ENCODE results near the gene MIAT. TPM values are rescaled to one million over a fixed set of nuclear protein-coding genes. Genes with fewer than 3 reads are reported as not detected.

Gene MIAT
- total and polyA plus RNA-seq, 2 donors (not counting 3 experiments of a cell fraction or from before 2014, with no cell fraction given): 0.03 to 0.80 TPM

GRCh38 chr22:26725012-26725676, 67.8 kb downstream of the MIAT start:
- Histone ChIP-seq H3K4me2 (ENCODE audit: insufficient read depth, low read length) (no peak overlapping the region), H3K4me1 (ENCODE audit: control insufficient read depth, extremely low read depth, insufficient read depth, low read length) (no peaks in the 10 kb centered on the region), H3K27me3 (ENCODE audit: control insufficient read depth in 2 of 2, insufficient read depth in 2 of 2, low read length in 2 of 2) (no peaks in the 10 kb centered on the region), H3K79me2 (ENCODE audit: control insufficient read depth, insufficient read depth, low read length) (no peaks in the 10 kb centered on the region), H3K27ac (ENCODE audit: insufficient read depth, low read depth, low read length) (no peak overlapping the region), H3K4me3 (replicated peaks in 1 of 3; ENCODE audit: insufficient read depth in 1 of 3, low read depth in 1 of 3, low read length in 3 of 3) (no peak overlapping the region), H3K9ac (replicated peaks; ENCODE audit: extremely low read depth, insufficient read depth, low read length) (no peak overlapping the region), H3K9me3 (replicated peaks; ENCODE audit: control insufficient read depth, insufficient read depth, low read length) (no peaks in the 10 kb centered on the region), H4K20me1 (replicated peaks; ENCODE audit: control insufficient read depth, extremely low read depth, insufficient read depth, low read length) (no peaks in the 10 kb centered on the region), H3K9me1 (replicated peaks; ENCODE audit: control insufficient read depth, extremely low read depth, insufficient read depth, low read length) (no peaks in the 10 kb centered on the region), H3K36me3 (ENCODE audit: control insufficient read depth in 2 of 2, extremely low read depth in 1 of 2, insufficient read depth in 2 of 2, low read length in 2 of 2) (no peaks in the 10 kb centered on the region), H2AFZ (ENCODE audit: low read depth, low read length) (no peak overlapping the region)
- dilution Hi-C loops (cut with MboI; ENCODE audit: extremely low pct_ligation_motif_present, low sequenced_read_pairs): no loop called here
- DNase-seq (ENCODE audit: low read depth, low spot score) (no peak), FAIRE-seq (no peak)
- intact Hi-C loops (cut with micrococcal nuclease): no loop called here
- BruUV-seq (replicated peaks): no TSS peak
- CTCF ChIA-PET: interaction anchor here (1.1 kb wide), 1 partner anchor 46 kb away, joined by 3 read pairs; no protein-coding TSS in a partner anchor
- POLR2A ChIA-PET: no interaction called here
- TF ChIP-seq GATA2 (IDR thresholded peaks at IDR 0.05; ENCODE audit: insufficient read depth, insufficient read length, low read depth, low read length): no peak
- no peak for TF ChIP-seq JUN (IDR thresholded peaks at IDR 0.05; ENCODE audit: borderline replicate concordance, insufficient read depth, insufficient read length, low read depth)
- TF ChIP-seq POLR2AphosphoS5 (IDR thresholded peaks at IDR 0.05; ENCODE audit: insufficient read depth, low read depth, low read length): no peak
- TF ChIP-seq FOS (IDR thresholded peaks at IDR 0.05; ENCODE audit: borderline replicate concordance, insufficient read depth, low read length): no peak
- no peak for TF ChIP-seq POLR2A (IDR thresholded peaks at IDR 0.05; ENCODE audit: low read depth, low read length)
- TF ChIP-seq CTCF (IDR thresholded peaks at IDR 0.05; ENCODE audit: extremely low read depth in 1 of 2, insufficient read depth in 1 of 2, low read depth in 1 of 2, low read length in 2 of 2): no peak
- TF ChIP-seq EZH2 (IDR thresholded peaks at IDR 0.05; ENCODE audit: borderline replicate concordance, low read depth, low read length, severe bottlenecking): no peak
- no peak for TF ChIP-seq MYC (IDR thresholded peaks at IDR 0.05; ENCODE audit: low read depth, low read length)
- TF ChIP-seq MAX (IDR thresholded peaks at IDR 0.05; ENCODE audit: insufficient read depth, insufficient read length): no peak

Small RNA genes lying within 50 kb of the gene (small RNA-seq; reads per million reads assigned to genes)
- gene RF01874 (ENCODE audit: insufficient read depth, insufficient read length, low read depth, low replicate concordance): not detected

Other genes with a start within 250 kb of the MIAT start
- gene ASPHD2, start 228.3 kb upstream of the MIAT start, total RNA-seq: 5.5 and 7.8 TPM in 2 replicates
- gene ASPHD2, start 228.3 kb upstream of the MIAT start, polyA plus RNA-seq: 4.8 and 5.3 TPM in 2 replicates
- 29.7 and 34.9 TPM in 2 replicates for gene HPS4, start 173.8 kb upstream of the MIAT start, total RNA-seq
- gene HPS4, start 173.8 kb upstream of the MIAT start, polyA plus RNA-seq: 25.8 and 28.4 TPM in 2 replicates
- gene SRRD, start 173.7 kb upstream of the MIAT start, total RNA-seq: 24.2 and 28.5 TPM in 2 replicates
- gene SRRD, start 173.7 kb upstream of the MIAT start, polyA plus RNA-seq: 21.4 and 23.4 TPM in 2 replicates
- 49.8 and 54.9 TPM in 2 replicates for gene TFIP11, start 145.1 kb upstream of the MIAT start, total RNA-seq
- gene TFIP11, start 145.1 kb upstream of the MIAT start, polyA plus RNA-seq: 33.5 and 35.7 TPM in 2 replicates
- 48.4 and 49.4 TPM in 2 replicates for gene TPST2, start 67.5 kb upstream of the MIAT start, total RNA-seq
- 121 and 137 TPM in 2 replicates for gene TPST2, start 67.5 kb upstream of the MIAT start, polyA plus RNA-seq
- gene CRYBB1, start 39.6 kb upstream of the MIAT start, total RNA-seq: not detected in 2 replicates
- gene CRYBB1, start 39.6 kb upstream of the MIAT start, polyA plus RNA-seq: not detected in 2 replicates
- not detected in 2 replicates for gene CRYBA4, start 35.6 kb upstream of the MIAT start, total RNA-seq
- gene CRYBA4, start 35.6 kb upstream of the MIAT start, polyA plus RNA-seq: not detected in 2 replicates